ENCODE results near the gene CAMKMT.

DNA sequence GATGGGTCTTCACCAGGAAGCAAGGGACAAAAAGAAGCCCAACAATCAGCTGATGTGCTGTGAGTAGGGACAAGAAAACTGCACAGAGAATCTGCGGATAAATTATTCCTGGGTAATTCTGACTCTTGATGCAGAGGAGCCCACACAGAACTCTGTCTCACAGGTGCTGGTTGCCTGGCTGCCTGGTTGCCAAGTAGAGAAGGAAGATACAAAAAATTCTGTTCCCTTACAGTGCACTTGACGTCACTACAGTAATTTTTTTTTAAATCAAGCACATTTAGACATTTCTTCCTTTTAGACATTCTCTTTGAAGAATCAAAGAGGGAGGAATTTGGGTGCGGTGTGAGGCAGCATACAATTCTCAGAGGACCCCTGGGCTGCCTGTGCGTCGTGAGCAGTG lies 427.7 kb downstream of the CAMKMT start:
- TF ChIP-seq, protein P1, sequence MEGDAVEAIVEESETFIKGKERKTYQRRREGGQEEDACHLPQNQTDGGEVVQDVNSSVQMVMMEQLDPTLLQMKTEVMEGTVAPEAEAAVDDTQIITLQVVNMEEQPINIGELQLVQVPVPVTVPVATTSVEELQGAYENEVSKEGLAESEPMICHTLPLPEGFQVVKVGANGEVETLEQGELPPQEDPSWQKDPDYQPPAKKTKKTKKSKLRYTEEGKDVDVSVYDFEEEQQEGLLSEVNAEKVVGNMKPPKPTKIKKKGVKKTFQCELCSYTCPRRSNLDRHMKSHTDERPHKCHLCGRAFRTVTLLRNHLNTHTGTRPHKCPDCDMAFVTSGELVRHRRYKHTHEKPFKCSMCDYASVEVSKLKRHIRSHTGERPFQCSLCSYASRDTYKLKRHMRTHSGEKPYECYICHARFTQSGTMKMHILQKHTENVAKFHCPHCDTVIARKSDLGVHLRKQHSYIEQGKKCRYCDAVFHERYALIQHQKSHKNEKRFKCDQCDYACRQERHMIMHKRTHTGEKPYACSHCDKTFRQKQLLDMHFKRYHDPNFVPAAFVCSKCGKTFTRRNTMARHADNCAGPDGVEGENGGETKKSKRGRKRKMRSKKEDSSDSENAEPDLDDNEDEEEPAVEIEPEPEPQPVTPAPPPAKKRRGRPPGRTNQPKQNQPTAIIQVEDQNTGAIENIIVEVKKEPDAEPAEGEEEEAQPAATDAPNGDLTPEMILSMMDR (IDR thresholded peaks at IDR 0.05) = no peak
- no peak for TF ChIP-seq POLR2A (IDR thresholded peaks at IDR 0.05)

All from Peyer's patch (tissue), 4 donors.